GM18498 (cell line): ENCODE measurements around the gene C1orf198.

Source experiments
- ATAC-seq: cut with Tn5 transposase; IDR thresholded peaks from one replicate; pipeline ENCODE4 v1.9.1; 2021; ENCODE audit warnings: mild to moderate bottlenecking, moderate library complexity; ENCODE audit not compliant: unreplicated experiment

Gene C1orf198

DNA sequence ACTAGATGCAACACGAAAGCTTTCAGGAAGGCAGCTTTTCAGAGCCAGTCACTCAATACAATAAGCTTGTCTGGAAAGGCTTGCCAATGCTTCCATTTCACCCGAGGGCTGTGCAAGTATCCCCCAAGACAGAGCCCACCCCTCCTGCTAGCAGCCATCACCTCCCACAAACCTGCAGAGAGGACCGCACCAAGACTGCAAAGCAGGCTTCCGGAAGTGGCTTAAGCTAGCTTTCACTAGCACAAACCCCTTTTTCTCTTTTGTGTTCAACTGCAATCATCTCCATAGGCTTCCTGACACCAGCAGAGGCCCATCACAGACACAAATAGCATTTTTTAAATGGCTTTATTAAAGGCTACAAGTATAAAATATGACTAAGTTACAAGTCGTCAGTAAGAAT lies 31.5 kb downstream of the C1orf198 start:
- ATAC-seq, result no peak

DNA sequence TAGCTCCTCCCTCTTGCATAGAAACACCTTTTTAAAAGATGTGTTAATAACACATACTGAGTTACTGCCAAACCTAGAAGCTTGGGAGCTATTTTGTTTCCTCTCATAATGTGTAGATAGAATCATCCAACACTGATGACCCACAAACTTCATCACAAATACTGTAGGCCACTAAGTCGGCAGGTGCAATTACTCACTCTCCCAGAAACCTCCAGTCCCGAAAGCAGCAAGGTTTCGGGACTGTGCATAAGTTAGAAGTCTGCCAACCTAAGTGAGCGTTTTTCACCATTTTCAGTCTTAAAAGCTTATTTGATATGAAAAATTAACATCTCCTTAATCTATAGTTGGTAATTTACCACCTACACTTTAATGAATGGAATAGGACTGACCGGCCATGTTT lies 32.0 kb downstream of the C1orf198 start:
- ATAC-seq, result no peak

DNA sequence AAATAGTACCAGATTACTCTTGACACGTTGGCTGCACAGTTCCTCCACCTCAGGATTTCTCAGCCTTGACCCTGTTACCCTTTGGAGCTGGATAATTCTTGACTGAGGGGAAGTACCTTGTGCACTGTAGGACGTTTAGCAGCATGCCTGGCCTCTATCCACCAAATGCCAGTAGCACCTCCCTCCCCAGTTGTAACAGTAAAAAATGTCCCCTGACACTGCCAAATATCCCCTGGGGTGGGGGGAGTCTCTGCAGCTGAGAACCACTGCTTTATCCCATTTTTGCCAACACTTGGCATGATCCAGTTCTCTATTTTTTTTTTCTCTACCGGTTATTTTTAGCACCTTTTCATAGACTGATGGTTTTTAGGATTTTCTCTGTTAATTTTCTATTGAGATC lies 34.0 kb downstream of the C1orf198 start:
- no peak for ATAC-seq

GRCh38 chr1:230833511-230833910 lies 34.8 kb downstream of the C1orf198 start:
- ATAC-seq, result no peak

GRCh38 chr1:230832476-230832875 lies 35.8 kb downstream of the C1orf198 start:
- ATAC-seq, result no peak

DNA sequence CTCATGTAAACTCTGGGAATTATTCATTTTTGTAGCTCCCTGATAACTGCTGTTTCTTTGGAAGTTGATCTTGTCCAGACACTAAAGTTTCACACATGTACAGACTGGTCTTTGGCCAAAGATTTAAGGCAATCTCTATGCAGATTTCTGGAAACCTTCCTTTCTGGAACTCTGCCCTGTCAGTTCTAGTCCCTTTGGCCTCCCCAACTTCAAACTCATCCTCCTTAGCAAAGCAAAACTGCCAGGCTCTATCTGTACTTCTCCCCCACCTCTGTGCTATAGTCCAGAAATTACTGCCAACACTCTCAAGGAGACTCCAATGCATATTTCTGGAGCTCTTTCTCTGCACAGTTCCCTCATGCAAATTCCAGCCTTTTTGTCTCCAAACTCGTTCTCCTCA lies 36.5 kb downstream of the C1orf198 start:
- ATAC-seq, result no peak

DNA sequence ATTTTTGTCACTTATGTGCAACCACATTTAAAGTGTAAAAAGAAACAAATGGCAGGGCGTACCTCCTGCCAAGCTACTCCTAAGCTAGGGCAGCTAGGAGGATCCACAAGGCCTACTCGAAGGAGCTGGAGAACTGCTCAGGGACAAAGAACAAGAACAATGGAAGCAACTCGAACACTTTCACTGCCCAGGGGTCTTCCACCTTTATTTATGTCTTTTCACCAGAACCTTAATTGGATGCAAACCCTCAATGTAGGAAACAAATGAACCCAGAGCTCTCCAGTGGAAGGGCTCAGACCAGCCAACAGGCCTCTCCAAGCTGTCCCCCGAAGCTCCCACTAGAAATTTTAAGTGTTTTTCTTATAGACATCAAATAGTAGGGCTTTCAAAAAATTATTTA lies 39.9 kb downstream of the C1orf198 start:
- no peak for ATAC-seq

- no peak for ATAC-seq
Measured at GRCh38 chr1:230827801-230828200, 40.5 kb downstream of the C1orf198 start.

DNA sequence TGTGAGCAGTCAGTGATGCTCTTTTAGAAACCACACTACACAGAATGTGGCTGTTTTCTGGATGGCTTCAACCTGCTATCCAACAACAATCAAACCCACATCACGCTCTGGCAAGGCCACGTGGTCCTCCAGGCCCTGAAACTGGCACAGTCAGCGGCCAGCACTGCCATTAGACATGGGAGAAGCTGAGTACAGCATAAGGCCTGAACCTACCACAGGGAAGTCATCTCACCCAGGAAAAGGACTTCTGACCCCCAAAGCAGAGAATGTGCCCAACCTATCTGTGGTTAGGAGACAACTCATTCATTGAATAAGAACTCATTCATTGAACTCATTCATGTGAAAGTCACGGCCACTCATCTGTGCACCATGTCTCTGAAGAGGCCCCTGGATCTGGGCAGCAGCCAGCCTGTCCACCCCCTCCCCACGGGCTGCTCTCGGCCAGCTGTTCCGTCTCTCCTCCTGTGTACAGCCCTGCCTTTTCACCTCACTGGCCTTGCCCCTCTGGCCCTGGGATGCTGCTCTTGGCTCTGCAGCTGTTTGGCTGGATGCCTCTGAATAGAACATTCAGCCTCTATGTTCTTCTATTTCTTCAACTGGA lies 41.1 kb downstream of the C1orf198 start:
- no peak for ATAC-seq

GRCh38 chr1:230826166-230826875 lies 42.0 kb downstream of the C1orf198 start:
- no peak for ATAC-seq

DNA sequence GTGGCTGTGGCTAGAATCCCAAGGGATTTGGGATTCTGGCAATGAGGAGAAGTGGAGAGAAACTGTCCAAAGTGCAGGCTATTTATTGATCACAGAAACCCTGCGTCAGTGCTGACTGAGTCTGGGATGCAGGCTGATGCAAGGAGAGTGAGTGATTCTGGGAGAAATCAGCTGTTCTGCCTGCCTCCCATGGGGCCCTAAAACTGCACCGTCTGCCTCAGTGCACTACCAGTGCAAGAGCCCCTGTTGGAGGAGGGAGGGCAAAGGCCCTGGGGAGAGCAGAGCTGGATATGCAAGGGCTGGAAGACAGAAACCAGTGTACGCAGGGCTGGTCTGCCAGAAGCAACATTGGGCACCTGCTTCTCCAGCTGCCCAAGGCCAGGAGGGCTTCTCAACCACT lies 42.6 kb downstream of the C1orf198 start:
- no peak for ATAC-seq

GRCh38 chr1:230824919-230825721 lies 43.2 kb downstream of the C1orf198 start:
- no peak for ATAC-seq

GRCh38 chr1:230824551-230824918 lies 43.8 kb downstream of the C1orf198 start:
- no peak for ATAC-seq

DNA sequence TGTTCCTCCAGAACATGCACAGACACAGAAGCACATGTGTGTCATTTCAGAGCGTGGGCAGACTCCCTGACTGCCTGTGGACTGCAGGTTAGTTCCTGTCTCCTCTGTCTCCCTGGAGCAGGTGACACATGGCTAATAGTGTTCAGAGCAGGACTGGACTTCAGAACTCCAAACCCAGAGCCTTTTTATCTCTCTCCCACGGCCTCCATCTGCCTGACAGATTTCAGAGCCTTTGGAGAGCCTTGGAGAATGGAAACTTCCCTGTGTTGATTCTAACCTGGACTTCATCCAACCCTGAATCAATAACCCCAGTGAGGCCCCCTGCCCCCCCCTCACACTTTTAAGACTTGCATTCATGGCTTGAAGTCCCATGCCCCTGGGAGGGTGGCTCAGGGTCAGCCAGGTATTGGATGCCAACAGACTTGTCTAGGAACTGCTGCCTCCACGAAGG lies 44.4 kb downstream of the C1orf198 start:
- ATAC-seq, result no peak

DNA sequence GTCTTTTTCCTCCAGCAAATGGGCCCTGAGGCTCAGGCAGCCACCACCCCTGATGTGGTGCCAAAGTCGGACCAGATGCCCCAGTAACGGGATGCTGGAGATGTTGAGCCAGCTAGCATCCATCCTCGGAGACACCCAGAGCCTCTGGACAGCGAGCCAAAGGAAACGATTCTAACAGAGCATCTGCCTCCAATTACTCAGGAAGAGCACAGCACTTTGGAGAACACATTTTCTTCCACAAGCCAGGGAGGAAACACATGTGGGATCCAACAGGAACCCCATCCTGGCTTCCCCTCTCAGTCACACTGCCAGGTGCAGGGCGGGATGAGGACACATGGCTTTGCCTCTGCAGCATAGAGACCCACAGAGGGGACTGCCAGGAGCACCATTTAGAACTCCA lies 44.9 kb downstream of the C1orf198 start:
- no peak for ATAC-seq

DNA sequence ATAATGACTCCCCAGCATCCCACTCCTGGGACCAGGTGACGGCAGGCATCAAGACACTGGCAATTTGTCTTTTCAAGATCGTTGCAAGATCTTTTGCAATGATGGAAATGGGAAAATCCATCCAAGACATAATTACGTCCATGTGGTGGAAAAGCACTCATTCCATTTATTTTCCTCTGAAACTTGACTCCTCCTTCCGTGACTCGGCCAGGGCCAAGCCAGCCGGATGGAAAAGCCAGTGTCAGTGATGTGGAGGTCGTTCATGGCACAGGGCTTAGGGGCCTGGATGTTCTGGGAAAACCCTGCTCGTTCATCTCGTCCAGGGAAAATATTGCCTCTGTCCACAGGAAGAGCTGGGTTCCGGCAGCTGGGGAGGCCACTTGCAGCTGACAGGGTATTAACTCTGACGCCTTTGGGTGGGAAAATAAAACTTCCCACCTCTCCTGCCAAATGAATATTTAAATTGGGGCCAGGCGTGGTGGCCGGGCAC lies 46.2 kb downstream of the C1orf198 start:
- ATAC-seq, result no peak

DNA sequence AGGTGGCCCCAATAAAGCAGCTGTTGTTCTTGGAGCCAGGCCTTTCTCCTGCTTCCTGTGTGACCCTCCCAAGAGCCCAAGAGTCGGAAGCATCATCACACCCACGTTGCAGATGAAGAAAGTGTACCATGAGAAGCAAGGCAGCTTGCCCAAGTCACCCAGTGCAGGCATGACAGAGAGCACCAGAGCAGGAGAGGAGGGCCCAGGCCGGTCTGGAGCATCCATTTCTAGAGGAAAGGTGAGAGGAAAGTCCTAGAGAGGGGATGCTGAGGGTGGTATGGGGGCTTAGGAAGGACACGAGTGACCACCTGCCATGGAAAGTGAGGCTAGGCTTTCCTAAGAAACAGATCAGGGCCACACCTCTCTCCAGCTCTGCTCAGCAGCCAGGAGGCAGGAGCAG lies 47.0 kb downstream of the C1orf198 start:
- ATAC-seq, result no peak

- ATAC-seq, result no peak
Measured at GRCh38 chr1:230820568-230820967, 47.8 kb downstream of the C1orf198 start.

DNA sequence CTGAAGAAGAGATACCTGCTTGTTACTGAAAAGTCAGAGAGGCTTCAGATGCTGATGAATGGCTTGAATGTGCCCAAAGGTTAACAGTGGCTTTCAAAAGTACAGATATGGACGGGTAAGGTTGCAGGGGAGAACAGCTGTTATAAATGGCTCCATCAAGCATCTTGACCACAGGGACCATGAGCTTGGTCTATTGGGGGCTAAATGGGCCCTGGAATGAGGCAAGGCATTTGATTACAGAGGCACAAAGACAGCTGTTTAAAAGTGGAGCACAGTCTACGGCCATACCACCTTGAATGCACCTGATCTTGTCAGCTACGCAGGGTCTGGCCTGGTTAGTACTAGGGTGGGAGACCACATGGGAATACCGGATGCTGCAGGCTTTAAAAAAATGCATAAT lies 48.3 kb downstream of the C1orf198 start:
- no peak for ATAC-seq

GRCh38 chr1:230818901-230819300 lies 49.4 kb downstream of the C1orf198 start:
- no peak for ATAC-seq

GRCh38 chr1:230818367-230818766 lies 50.0 kb downstream of the C1orf198 start:
- ATAC-seq, result no peak

DNA sequence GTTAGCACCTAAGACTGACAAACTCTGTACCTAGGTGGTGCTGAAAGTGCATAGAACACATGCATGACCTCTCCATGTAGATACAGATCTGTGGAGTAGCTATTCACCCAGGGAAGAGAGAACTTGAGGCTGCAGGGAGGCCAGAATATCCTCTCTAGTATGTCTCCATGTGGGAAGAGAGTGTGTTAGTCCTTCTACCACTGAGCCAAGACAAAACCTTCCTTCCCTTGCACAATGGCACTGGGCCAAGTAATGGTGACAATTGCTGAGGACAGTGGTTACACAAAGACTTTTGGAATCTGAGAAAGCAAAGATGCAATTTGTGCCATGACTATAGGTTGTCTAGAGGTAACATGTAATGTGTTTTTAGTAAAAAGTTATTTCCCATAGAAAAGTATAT lies 52.3 kb downstream of the C1orf198 start:
- no peak for ATAC-seq
